Measurements from ENCODE around the gene NPM1. TPM values are rescaled to one million over a fixed set of nuclear protein-coding genes. Genes with fewer than 3 reads are reported as not detected.

The NPM1 gene
- total RNA-seq, 1 experiment from 2014 or later = 2,112 TPM

DNA sequence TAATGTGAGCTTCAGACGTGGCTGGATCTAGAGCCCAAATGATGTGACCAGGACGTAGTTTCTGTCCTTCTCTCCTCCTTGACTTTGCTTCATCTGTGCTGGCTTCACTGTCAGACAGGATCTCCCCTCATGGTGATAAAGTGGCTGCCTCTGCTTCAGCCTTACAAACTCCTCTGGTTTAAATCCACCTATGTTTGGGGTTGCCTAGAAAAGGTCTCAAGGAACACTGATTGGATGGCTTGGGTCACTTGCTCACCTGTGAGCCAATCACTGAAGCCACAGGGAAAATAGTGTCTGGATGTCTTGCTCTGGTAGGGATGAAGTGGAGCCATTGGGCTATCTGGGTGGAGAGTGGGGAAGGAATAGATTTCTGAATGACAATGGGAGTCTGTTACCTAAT lies 67.9 kb downstream of the NPM1 start:
- CTCF ChIA-PET = interaction anchor here (0.6 kb wide), 1 partner anchor 451 kb away, joined by 3 read pairs; no protein-coding TSS in a partner anchor
- no peaks in the 10 kb centered on the region for H3K9me3 ChIP-seq
- H3K4me3 Mint-ChIP-seq (ENCODE audit: unreplicated experiment) = no peak overlapping the region
- H3K27ac Mint-ChIP-seq (ENCODE audit: unreplicated experiment) = no peak overlapping the region
- no peaks in the 10 kb centered on the region for H3K4me1 ChIP-seq
- peaks cover 5% of the 10 kb centered on the region for H3K36me3 Mint-ChIP-seq (ENCODE audit: insufficient read depth, unreplicated experiment)
- H3K9me3 Mint-ChIP-seq (ENCODE audit: unreplicated experiment) = no peaks in the 10 kb centered on the region
- intact Hi-C loops (cut with micrococcal nuclease; ENCODE audit: unreplicated experiment) = no loop called here
- no peaks in the 10 kb centered on the region for H3K27me3 Mint-ChIP-seq (ENCODE audit: insufficient read depth, unreplicated experiment)
- H3K27me3 ChIP-seq (replicated peaks; ENCODE audit: control insufficient read depth, insufficient read depth, low read length) = no peaks in the 10 kb centered on the region
- no TSS peak for BruUV-seq (replicated peaks)
- no peaks in the 10 kb centered on the region for H3K36me3 ChIP-seq (ENCODE audit: control insufficient read depth, insufficient read depth, low read length)
- POLR2A ChIA-PET = no interaction called here
- DNase-seq = no peak
- TF ChIP-seq, protein P1, sequence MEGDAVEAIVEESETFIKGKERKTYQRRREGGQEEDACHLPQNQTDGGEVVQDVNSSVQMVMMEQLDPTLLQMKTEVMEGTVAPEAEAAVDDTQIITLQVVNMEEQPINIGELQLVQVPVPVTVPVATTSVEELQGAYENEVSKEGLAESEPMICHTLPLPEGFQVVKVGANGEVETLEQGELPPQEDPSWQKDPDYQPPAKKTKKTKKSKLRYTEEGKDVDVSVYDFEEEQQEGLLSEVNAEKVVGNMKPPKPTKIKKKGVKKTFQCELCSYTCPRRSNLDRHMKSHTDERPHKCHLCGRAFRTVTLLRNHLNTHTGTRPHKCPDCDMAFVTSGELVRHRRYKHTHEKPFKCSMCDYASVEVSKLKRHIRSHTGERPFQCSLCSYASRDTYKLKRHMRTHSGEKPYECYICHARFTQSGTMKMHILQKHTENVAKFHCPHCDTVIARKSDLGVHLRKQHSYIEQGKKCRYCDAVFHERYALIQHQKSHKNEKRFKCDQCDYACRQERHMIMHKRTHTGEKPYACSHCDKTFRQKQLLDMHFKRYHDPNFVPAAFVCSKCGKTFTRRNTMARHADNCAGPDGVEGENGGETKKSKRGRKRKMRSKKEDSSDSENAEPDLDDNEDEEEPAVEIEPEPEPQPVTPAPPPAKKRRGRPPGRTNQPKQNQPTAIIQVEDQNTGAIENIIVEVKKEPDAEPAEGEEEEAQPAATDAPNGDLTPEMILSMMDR (IDR thresholded peaks at IDR 0.05; ENCODE audit: insufficient read depth in 1 of 2, low read depth in 1 of 2, low read length in 1 of 2, severe bottlenecking in 1 of 2, unreplicated experiment in 1 of 2) = no peak
- no peaks in the 10 kb centered on the region for H3K4me1 Mint-ChIP-seq (ENCODE audit: low read depth, unreplicated experiment)
- no peak overlapping the region for H3K4me3 ChIP-seq (ENCODE audit: low read depth, low read length)

DNA sequence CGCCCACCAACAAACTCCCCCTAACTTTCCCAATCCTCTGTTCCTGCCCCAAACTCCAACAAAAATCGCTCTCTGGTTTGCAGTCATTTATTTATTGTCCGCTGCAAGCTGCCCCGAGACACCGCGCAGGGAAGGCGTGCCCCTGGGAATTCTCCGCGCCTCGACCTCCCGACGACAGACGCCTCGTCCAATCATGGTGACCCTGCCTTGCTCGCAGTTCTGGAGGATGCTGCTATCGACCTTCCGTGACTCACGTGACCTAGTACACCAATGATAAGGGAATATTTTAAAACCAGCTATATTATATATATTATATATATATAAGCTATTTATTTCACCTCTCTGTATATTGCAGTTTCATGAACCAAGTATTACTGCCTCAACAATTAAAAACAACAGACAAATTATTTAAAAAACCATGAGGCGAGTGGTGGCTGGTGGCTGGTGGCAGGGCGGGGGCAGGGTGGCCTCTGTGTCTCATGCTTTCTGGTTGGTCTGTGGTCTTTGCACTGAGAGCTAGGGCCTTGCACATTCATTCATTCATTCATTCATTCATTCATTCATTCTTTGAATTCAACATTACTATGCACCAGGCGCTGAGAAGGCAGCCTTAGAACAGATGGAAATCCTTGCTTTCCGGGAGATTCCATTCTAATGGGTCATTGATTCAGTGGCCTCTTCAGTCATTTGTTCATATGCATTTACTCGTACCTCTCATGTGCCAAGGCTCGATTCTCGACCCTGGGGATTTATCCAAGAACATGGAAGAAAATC lies 69.7 kb downstream of the NPM1 start:
- Mint-ChIP-seq H3K36me3 (ENCODE audit: insufficient read depth, unreplicated experiment) (peaks cover 5% of the 10 kb centered on the region), H3K27ac (ENCODE audit: unreplicated experiment) (no peak overlapping the region), H3K9me3 (ENCODE audit: unreplicated experiment) (no peaks in the 10 kb centered on the region), H3K4me1 (ENCODE audit: low read depth, unreplicated experiment) (no peaks in the 10 kb centered on the region), H3K27me3 (ENCODE audit: insufficient read depth, unreplicated experiment) (no peaks in the 10 kb centered on the region), H3K4me3 (ENCODE audit: unreplicated experiment) (no peak overlapping the region)
- TF ChIP-seq, protein P1 (IDR thresholded peaks at IDR 0.05; ENCODE audit: insufficient read depth in 1 of 2, low read depth in 1 of 2, low read length in 1 of 2, severe bottlenecking in 1 of 2, unreplicated experiment in 1 of 2) = no peak
- intact Hi-C loops (cut with micrococcal nuclease; ENCODE audit: unreplicated experiment) = no loop called here
- no peak overlapping the region for H3K4me3 ChIP-seq (ENCODE audit: low read depth, low read length)
- ChIA-PET CTCF (no interaction called here), POLR2A (no interaction called here)
- BruUV-seq (replicated peaks) = no TSS peak
- H3K27me3 ChIP-seq (replicated peaks; ENCODE audit: control insufficient read depth, insufficient read depth, low read length) = no peaks in the 10 kb centered on the region
- no peaks in the 10 kb centered on the region for H3K9me3 ChIP-seq
- no peaks in the 10 kb centered on the region for H3K4me1 ChIP-seq
- H3K36me3 ChIP-seq (ENCODE audit: control insufficient read depth, insufficient read depth, low read length) = no peaks in the 10 kb centered on the region
- no peak for DNase-seq

DNA sequence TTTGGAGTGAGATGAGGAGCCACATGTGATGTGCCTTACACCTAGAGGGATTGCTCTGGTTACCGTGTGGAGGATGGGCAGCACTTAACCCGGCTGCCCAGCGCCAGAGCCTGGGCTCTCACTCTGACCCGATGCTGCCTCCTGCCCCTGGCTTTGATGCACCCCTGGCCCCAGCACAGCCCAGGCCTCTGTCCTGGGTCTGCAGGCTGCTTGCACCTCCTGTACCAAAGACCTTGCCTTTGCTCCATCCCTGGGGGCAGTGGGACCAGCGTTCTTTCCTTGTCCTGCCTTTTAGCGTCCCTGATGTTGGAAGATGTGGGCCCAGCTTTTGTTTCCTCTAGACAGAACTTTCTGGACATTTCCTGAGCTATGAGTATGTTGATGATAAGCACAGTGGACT lies 72.2 kb downstream of the NPM1 start:
- Mint-ChIP-seq H3K4me1 (ENCODE audit: low read depth, unreplicated experiment) (no peaks in the 10 kb centered on the region), H3K9me3 (ENCODE audit: unreplicated experiment) (no peaks in the 10 kb centered on the region), H3K4me3 (ENCODE audit: unreplicated experiment) (no peak overlapping the region), H3K27ac (ENCODE audit: unreplicated experiment) (no peak overlapping the region), H3K27me3 (ENCODE audit: insufficient read depth, unreplicated experiment) (peaks cover 5% of the 10 kb centered on the region), H3K36me3 (ENCODE audit: insufficient read depth, unreplicated experiment) (peaks cover 10% of the 10 kb centered on the region)
- ChIA-PET CTCF (interaction anchor here (0.6 kb wide), 1 partner anchor 1597 kb away, joined by 4 read pairs; no protein-coding TSS in a partner anchor), POLR2A (no interaction called here)
- H3K4me1 ChIP-seq = no peaks in the 10 kb centered on the region
- H3K9me3 ChIP-seq = no peaks in the 10 kb centered on the region
- no peaks in the 10 kb centered on the region for H3K36me3 ChIP-seq (ENCODE audit: control insufficient read depth, insufficient read depth, low read length)
- H3K27me3 ChIP-seq (replicated peaks; ENCODE audit: control insufficient read depth, insufficient read depth, low read length) = no peaks in the 10 kb centered on the region
- BruUV-seq (replicated peaks) = no TSS peak
- intact Hi-C loops (cut with micrococcal nuclease; ENCODE audit: unreplicated experiment) = no loop called here
- DNase-seq = no peak
- TF ChIP-seq, protein P1 (IDR thresholded peaks at IDR 0.05; ENCODE audit: insufficient read depth in 1 of 2, low read depth in 1 of 2, low read length in 1 of 2, severe bottlenecking in 1 of 2, unreplicated experiment in 1 of 2) = no peak
- no peak overlapping the region for H3K4me3 ChIP-seq (ENCODE audit: low read depth, low read length)

Small RNA genes within 50 kb of the gene (microRNA-seq; reads per million reads assigned to microRNA genes)
- 0.56 reads per million for gene MIR3912

Other genes with a start within 250 kb of the NPM1 start
- gene TLX3, start 78.6 kb upstream of the NPM1 start, total RNA-seq (2022) = not detected in 2 replicates
- 1.3 and 2.1 TPM in 2 replicates for gene FGF18, start 31.8 kb downstream of the NPM1 start, total RNA-seq (2022)

Measured in Caco-2 (cell line).